ENCODE measurements around the gene TSPAN33.

GRCh38 chr7:129095258-129095657 lies 49.2 kb upstream of the TSPAN33 start:
- TF ChIP-seq CTCF (conservative IDR thresholded peaks at IDR 0.05 in 1 of 2, IDR thresholded peaks at IDR 0.05 in 1 of 2; ENCODE audit: extremely low read depth in 1 of 2, insufficient read depth in 1 of 2, low read depth in 1 of 2, low read length in 2 of 2): no peak
- TF ChIP-seq EZH2 (IDR thresholded peaks at IDR 0.05; ENCODE audit: borderline replicate concordance, low read length): no peak

All from mammary epithelial cell (primary cell).